HG02588 (cell line): ENCODE results near the gene NAA20.

Experiments used
- ATAC-seq: cut with Tn5 transposase; IDR thresholded peaks from one replicate; pipeline ENCODE4 v1.9.1; 2021; ENCODE audit warnings: mild to moderate bottlenecking, moderate library complexity; ENCODE audit not compliant: unreplicated experiment

The NAA20 gene

DNA sequence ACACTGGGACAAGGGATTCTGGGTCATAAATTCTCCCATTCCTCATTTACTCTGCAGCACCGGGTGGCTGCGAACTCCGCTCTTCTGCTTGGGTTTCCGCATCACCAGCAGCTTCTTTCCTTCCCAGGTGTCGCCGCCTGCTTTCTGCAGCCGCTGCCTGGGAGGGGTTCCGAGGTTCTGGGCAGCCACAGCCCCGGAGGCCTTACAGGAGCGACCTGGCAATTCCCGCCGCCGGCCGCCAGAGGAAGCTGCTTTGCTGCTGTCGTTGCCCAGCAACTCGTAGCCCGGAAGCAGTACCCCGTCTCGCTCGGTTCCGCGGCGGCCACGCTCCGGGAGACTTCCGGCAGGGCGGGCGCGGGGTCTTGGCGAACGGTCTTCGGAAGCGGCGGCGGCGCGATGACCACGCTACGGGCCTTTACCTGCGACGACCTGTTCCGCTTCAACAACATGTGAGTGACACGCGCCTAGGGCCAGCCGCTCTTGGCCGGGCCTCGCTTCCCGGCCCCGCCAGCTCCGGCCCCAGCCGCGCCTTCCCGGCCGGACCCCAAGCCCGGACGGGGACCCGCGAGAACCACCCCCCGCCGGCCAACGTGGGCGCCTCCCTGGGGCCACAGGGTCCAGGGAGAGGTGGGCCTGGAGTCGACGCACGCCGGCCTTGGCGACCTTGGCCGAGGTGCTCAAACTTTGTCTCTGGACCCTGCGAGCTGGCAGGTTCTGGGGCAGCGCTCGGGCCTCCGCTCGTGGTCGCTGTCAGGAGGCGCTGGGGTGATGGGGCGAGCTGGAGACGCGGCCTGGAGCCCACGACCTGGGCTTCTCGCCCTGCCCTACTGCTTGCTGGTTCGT lies at the start of gene NAA20:
Gene NAA20, plus strand, starts transcription at position 362 of the 843 bp plus-strand sequence. Its CDS starts 35 bp downstream, at position 397.
- peak; percentile 100 for ATAC-seq

GRCh38 chr20:19967445-19967844 lies 49.7 kb upstream of the NAA20 start:
- ATAC-seq = no peak

DNA sequence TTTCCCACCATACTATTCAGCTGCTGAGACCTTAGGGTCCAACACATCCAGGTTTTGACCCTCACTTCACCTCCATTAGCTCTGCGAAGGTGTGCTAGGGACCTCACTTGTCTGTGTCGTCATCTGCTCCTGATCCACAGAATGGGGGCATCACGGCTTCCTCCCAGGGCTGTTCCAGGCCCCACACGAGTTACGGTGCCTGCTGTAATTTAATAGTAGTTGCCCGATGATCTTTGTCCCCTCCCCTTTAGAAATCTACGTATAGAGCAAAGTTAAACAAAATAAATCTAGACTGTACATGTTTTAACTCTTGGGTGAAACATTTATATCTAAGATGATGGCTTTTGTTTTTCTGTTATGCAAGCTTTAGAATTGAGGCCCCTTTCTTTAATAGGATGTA lies 49.1 kb upstream of the NAA20 start:
- no peak for ATAC-seq

GRCh38 chr20:19968466-19969073 lies 48.6 kb upstream of the NAA20 start:
- ATAC-seq = no peak

DNA sequence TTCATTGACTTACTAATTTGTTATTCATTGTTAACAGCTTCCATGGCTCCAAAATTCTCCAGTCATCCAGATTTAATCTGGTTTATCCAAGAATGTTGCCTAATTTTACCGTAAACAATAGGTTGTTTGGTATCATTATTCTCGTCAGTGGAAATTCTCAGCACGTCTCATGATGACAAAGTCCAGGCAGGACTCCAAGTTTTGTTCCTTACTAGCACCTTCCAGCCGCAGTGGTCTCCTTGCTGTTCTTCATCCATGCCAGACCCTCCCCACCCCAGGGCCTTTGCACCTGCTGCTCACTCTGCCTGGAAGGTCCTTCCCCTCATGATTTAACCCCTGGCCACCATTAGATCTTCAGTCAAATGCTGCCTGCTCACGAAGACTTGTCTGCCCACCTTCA lies 48.1 kb upstream of the NAA20 start:
- ATAC-seq = no peak

- ATAC-seq = no peak
Observed at GRCh38 chr20:19969507-19970255, 47.5 kb upstream of the NAA20 start.

DNA sequence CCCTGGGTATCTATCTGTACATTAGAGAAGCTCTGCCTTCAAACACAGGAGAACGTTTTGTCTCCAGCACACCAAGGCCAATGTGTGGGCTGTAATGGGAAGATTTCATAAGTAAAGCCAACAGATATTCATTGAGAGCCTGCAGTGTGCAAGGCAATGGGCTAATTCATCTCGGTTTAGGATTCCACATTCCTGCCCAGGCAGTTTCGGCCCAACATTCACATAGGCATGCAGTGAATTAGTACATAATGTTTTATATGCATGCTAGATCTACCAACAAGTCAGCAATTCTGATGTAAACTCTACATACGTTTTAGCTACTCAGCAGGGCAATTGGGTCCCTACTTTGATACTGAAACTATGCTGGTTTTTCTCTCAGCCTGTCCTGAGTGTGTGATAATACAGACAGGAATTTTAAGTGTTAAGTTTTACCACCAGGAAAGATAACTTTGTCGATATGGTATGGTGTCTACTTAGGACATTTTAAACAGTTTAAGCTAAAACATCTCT lies 46.9 kb upstream of the NAA20 start:
- no peak for ATAC-seq

DNA sequence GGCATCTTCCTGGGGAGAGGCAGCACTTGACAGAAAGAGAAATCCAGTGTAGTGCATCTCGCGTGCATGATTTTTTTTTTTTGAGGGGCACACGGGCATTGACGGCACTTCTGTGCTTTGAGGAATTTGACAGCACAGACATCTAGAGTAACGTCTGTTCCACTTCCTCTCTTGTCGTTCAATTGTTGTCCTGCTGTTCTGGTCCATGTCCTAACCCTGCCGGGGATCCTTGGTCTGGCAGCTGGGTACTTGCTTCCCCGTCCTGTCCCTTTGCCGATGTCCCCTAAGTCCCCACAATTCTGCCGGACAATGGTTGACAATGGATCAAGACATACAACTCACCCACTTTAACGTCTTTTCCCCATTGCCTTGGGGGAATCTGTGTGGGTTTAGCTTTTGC lies 46.0 kb upstream of the NAA20 start:
- no peak for ATAC-seq

GRCh38 chr20:19973961-19974629 lies 43.1 kb upstream of the NAA20 start:
- ATAC-seq = no peak

GRCh38 chr20:19974630-19975435 lies 42.3 kb upstream of the NAA20 start:
- ATAC-seq = no peak

DNA sequence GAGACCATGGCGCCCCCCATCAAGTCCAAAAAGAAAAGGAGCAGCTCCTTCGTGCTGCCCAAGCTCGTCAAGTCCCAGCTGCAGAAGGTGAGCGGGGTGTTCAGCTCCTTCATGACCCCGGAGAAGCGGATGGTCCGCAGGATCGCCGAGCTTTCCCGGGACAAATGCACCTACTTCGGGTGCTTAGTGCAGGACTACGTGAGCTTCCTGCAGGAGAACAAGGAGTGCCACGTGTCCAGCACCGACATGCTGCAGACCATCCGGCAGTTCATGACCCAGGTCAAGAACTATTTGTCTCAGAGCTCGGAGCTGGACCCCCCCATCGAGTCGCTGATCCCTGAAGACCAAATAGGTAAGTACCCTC lies 41.7 kb upstream of the NAA20 start:
- no peak for ATAC-seq

DNA sequence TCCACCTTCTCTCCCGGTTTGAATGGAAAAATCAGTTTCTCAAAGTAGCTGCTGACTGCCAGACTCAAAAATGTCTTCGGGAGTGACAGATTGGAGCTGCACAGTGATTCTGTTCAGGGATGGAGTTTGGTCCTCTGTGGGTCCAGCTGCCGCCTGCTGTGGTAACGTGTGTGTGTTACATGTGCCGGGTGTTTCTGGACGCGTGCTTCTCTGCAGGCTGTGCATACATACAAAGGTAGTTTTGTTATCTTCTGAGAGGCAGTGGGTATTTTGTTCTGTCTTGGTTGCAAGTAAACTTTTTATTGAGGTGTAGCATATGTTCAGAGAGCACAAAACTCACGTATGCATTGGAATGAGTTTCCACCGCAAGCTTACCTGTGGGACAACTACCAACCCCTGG lies 41.3 kb upstream of the NAA20 start:
- no peak for ATAC-seq

- no peak for ATAC-seq
Observed at GRCh38 chr20:19976595-19977372, 40.4 kb upstream of the NAA20 start.

DNA sequence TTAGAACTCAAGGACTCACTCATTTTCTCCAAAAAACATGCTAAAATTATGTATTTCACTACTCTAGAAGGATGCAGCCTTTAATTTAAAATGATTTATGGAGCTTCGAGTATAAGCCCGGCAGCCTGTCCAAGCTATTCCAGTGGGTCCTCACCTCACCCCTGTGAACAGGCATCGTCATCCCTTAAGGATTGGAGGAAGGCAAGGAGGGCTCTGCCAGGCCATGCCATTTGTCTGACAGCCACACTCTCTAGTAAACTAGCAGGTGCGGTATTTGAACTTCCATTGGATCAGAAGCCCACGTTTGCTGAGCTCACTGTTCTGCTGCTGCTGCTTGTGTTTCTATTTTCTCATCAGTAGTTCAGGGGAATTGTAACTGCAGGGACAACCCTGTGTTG lies 39.8 kb upstream of the NAA20 start:
- ATAC-seq = no peak

GRCh38 chr20:19978511-19979210 lies 38.5 kb upstream of the NAA20 start:
- no peak for ATAC-seq

DNA sequence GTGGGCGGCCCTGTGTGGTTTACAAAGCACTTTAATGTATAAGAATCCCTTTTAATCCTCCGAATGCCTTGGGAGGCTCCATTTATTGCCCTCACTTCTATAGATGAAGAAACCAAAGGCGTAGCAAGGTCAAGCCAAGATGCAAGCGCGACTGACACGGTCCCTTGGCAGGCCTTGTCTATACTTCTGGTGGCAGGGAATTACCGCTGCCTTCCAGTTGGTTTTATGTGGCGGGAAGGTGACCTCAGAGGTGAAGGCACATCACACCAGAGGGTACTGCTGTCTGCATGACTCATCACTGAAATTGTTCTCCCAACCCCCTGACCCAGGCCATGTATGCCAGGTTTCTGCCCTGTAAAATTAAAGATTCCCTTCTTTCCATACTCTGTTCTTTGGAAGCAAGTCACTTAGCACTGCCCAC lies 36.1 kb upstream of the NAA20 start:
- ATAC-seq = no peak

DNA sequence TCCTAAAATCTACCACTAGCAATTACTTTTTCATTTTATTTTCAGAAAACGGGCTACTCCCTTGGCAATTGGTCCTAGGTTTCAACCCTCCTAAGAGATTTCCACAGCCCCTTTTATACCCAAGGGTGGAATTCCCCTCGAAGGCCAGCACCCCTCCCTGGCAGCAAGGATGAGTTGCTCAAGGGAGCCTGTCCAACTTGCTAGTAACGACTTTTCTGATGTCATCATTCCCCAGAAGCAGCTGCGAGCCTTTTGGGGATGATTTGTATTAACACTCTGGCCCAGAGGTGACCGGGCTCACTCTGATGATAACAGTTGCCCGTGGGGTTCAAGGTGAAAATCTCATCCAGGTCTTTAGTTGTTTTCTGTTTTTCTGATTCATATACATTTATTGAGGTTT lies 30.7 kb upstream of the NAA20 start:
- no peak for ATAC-seq

DNA sequence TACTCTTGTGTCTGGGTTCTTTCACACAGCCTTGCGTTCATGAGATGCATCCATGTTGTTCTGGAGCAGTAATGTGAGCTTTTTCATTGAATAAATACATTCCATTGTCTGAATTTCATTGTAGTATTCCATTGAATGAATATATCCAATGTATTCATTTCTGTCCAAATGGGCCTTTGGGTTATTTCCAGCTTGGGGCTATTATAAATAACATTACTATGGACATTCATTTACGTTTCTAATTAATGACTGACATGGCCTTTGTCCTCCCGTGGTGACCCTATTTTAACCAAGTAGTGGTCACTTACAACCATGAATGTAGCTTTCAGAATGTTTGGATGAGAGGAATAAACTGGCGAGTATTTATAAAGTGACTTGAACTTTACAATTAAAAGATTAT lies 30.1 kb upstream of the NAA20 start:
- no peak for ATAC-seq

GRCh38 chr20:19990850-19991249 lies 26.3 kb upstream of the NAA20 start:
- ATAC-seq = no peak
